ENCODE measurements around the gene ZRANB1.

- no peak for TF ChIP-seq CTCF (IDR thresholded peaks at IDR 0.05)
- no peak for TF ChIP-seq POLR2AphosphoS5 (IDR thresholded peaks at IDR 0.05)
- TF ChIP-seq EP300 (IDR thresholded peaks at IDR 0.05; ENCODE audit: low read depth), result no peak
Observed at GRCh38 chr10:124998624-124999291, 56.8 kb downstream of the ZRANB1 start.

Measured in transverse colon (tissue), 4 donors.